ENCODE data around the gene NDUFS6. TPM values are rescaled to one million over a fixed set of nuclear protein-coding genes. Genes with fewer than 3 reads are reported as not detected.

Gene NDUFS6
- total and polyA plus RNA-seq, 2 of the 4 experiments (the other 2 are of a cell fraction) = 10.4 to 69.0 TPM

- no peak for DNase-seq
- peaks cover 2% of the 10 kb centered on the region; the same call in 1 of the 2 replicates for H3K9me1 ChIP-seq (ENCODE audit: insufficient read depth, low read length)
- H4K8ac ChIP-seq (ENCODE audit: low read depth in 2 of 2, low read length in 2 of 2) = no peak overlapping the region
- no peaks in the 10 kb centered on the region for H4K20me1 ChIP-seq (ENCODE audit: insufficient read depth, low read length)
- H3K18ac ChIP-seq (ENCODE audit: low read depth, low read length) = no peak overlapping the region
- WGBS, 2 experiments (ENCODE audit: extremely low coverage in 2 of 2, insufficient read length in 1 of 2) = no CpG with 5 or more reads among the region's 4 CpGs
- H2AK9ac ChIP-seq (replicated peaks; ENCODE audit: low read depth, low read length, poor library complexity) = no peak overlapping the region
- H3K4ac ChIP-seq (ENCODE audit: low read depth, low read length) = no peak overlapping the region
- peaks cover 0 to 9% of the 10 kb centered on the region in 2 experiments; a peak in 2 of 4 replicates for H3K79me1 ChIP-seq (ENCODE audit: low read depth in 1 of 2, low read length in 2 of 2)
- no peak overlapping the region for H3K23ac ChIP-seq (ENCODE audit: low read depth, low read length)
- no peak overlapping the region for H3K4me3 ChIP-seq (ENCODE audit: insufficient read depth, low read depth, low read length)
- H2AFZ ChIP-seq (replicated peaks; ENCODE audit: low read length, poor library complexity) = no peak overlapping the region
- TF ChIP-seq BHLHE40 (IDR thresholded peaks at IDR 0.05; ENCODE audit: low read depth, low read length) = no peak
- TF ChIP-seq CTCF (conservative IDR thresholded peaks at IDR 0.05; ENCODE audit: low read depth, low read length) = no peak
- no peak for TF ChIP-seq NFE2L2 (IDR thresholded peaks at IDR 0.05; ENCODE audit: low read depth, low read length)
- no peak for TF ChIP-seq POLR2A (IDR thresholded peaks at IDR 0.05; ENCODE audit: low read depth, low read length)
- no peak for TF ChIP-seq RFX5 (IDR thresholded peaks at IDR 0.05; ENCODE audit: low read depth, low read length)
- no peak for TF ChIP-seq MAFK (IDR thresholded peaks at IDR 0.05; ENCODE audit: low read depth, low read length)
- no peak overlapping the region for H3K4me2 ChIP-seq (ENCODE audit: low read depth, low read length)
- H4K5ac ChIP-seq (ENCODE audit: low read depth, low read length) = no peak overlapping the region
- H2BK5ac ChIP-seq (ENCODE audit: low read depth, low read length, poor library complexity, severe bottlenecking) = no peak overlapping the region
- no peak overlapping the region for H2BK20ac ChIP-seq (ENCODE audit: low read depth, low read length)
- no peak overlapping the region for H2AK5ac ChIP-seq (ENCODE audit: low read depth, low read length)
- no peak overlapping the region for H3K14ac ChIP-seq (replicated peaks; ENCODE audit: low read depth, low read length)
- peaks cover 41% of the 10 kb centered on the region for H3K36me3 ChIP-seq (ENCODE audit: control insufficient read depth, insufficient read depth, low read length)
- CTCF ChIA-PET = interaction anchor here (0.6 kb wide), 1 partner anchor 20 kb away, joined by 3 read pairs; no protein-coding TSS in a partner anchor
- H3K9me3 ChIP-seq (ENCODE audit: control insufficient read depth, insufficient read depth, low read length) = no peaks in the 10 kb centered on the region
- no peak overlapping the region for H3K9ac ChIP-seq (ENCODE audit: low read depth, low read length)
- POLR2A ChIA-PET (ENCODE audit: unreplicated experiment) = no interaction called here
- H2BK120ac ChIP-seq (ENCODE audit: low read depth, low read length) = no peak overlapping the region
- H2BK15ac ChIP-seq (ENCODE audit: low read depth, low read length) = no peak overlapping the region
- H3K56ac ChIP-seq (ENCODE audit: extremely low read depth, insufficient read depth, low read length) = no peak overlapping the region
- no peaks in the 10 kb centered on the region for H3K4me1 ChIP-seq (ENCODE audit: control insufficient read depth, insufficient read depth, low read length)
- intact Hi-C loops (cut with micrococcal nuclease) = no loop called here
- no peak overlapping the region for H4K91ac ChIP-seq (ENCODE audit: insufficient read depth, low read depth, low read length)
- in situ Hi-C loops (cut with MboI; ENCODE audit: low sequenced_read_pairs) = no loop called here
- H3K27me3 ChIP-seq (ENCODE audit: control insufficient read depth, insufficient read depth, low read length) = no peaks in the 10 kb centered on the region
- BruUV-seq (replicated peaks) = no TSS peak
- H3K27ac ChIP-seq (ENCODE audit: insufficient read depth, low read length) = no peak overlapping the region
- ATAC-seq (ENCODE audit: low read depth) = no peak
- dilution Hi-C loops (cut with HindIII; ENCODE audit: low sequenced_read_pairs, unreplicated experiment) = no loop called here
Measured at GRCh38 chr5:1820926-1821325, 19.7 kb downstream of the NDUFS6 start.

Measured in IMR-90 (cell line).